Choroid plexus epithelial cell (primary cell): ENCODE measurements around the gene CPNE8.

Experiments
- DNase-seq: peaks from one replicate; pipeline ENCODE4 v3.0.0-alpha.2; 2010; ENCODE audit warnings: low read depth
- H3K4me3 ChIP-seq: 2 replicates; pipeline ENCODE4 v1.5.1; 2011; ENCODE audit warnings: low read depth, mild to moderate bottlenecking, control low read depth, low read length, moderate library complexity
- TF ChIP-seq, protein P1 (sequence below): conservative IDR thresholded peaks from 2 replicates; pipeline ENCODE4 v1.5.1; 2011; ENCODE audit warnings: low read depth, mild to moderate bottlenecking, control low read depth, inconsistent platforms, low read length, moderate library complexity

The CPNE8 gene

DNA sequence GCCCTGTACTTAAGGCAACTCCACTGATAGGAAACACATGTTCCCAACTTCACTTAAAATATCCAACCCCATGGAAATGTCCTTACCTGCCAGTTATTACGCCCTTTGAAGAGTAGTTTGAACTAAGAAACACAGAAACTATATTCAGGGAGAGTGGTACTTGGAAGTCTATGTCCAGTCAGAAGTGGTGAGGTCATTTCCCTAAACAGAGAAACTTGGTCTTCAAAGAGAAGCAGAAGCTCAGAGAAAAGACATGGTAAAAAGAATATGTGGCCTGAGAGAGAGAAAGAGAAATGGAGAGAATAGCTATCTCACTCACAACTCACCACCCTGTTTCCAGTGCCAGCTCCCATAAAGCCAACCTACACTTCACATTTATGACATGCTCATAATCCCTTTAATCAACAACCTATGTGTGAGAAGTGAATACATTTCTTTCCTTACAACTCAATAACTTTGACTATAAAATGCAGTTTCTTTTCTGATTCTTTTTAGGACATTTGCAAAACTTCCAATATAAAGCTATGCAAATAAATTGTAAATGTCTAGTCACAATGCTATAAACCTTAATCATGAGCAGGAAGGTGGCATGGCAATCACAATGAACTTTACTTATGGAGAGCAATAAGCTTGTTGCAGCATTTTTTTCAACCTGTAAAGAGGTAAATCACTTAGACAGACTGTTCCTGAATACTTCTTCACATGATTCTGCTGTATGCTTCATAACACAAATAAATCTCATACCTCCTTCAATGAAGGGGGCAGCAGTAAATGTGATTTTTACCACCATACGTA is 67.1 kb downstream of the CPNE8 start:
- TF ChIP-seq, protein P1, sequence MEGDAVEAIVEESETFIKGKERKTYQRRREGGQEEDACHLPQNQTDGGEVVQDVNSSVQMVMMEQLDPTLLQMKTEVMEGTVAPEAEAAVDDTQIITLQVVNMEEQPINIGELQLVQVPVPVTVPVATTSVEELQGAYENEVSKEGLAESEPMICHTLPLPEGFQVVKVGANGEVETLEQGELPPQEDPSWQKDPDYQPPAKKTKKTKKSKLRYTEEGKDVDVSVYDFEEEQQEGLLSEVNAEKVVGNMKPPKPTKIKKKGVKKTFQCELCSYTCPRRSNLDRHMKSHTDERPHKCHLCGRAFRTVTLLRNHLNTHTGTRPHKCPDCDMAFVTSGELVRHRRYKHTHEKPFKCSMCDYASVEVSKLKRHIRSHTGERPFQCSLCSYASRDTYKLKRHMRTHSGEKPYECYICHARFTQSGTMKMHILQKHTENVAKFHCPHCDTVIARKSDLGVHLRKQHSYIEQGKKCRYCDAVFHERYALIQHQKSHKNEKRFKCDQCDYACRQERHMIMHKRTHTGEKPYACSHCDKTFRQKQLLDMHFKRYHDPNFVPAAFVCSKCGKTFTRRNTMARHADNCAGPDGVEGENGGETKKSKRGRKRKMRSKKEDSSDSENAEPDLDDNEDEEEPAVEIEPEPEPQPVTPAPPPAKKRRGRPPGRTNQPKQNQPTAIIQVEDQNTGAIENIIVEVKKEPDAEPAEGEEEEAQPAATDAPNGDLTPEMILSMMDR = no peak

DNA sequence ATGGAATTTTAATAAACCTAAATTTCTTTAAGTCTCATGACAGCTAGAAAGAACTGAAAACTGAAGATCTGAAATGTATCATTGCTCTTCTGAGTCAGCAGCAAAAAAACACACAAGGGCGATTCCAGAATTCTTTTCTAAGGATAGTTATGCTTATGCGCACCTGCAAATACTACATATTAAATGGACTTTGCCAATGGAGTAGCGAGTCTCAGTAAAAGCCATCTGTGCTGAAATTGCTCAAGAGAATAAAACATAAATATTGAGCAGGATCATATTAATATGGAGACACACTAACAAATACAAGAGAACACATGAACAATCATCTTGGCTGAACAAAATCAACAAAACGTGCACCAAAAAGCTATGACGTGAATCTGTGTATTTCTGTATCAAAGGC is 73.7 kb downstream of the CPNE8 start:
- DNase-seq = no peak
- H3K4me3 ChIP-seq = no peak overlapping the region
- TF ChIP-seq, protein P1 = no peak

More for the DNA sequence above, 67.1 kb downstream of the CPNE8 start:
- H3K4me3 ChIP-seq = no peak overlapping the region
- DNase-seq = no peak

DNA sequence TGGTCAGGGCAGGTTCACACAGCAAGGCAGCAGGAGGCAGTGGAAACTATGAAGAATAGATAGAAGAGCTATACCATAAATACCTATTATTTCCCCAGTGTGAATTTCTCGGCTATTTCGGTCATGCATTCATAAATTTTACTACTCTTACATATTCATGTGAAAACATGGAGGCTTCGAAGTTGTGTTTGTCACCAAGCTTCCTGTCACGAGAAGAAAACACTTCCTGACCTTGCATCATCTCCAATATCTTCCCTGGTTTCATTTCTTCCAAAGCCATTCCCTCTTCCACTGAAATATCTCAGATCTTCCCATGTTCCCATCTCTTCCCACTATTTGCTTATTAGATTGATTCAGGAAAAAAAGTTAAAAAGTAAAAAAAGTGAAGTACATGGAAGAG is 80.4 kb downstream of the CPNE8 start:
- TF ChIP-seq, protein P1 = no peak
- DNase-seq = no peak
- no peak overlapping the region for H3K4me3 ChIP-seq

DNA sequence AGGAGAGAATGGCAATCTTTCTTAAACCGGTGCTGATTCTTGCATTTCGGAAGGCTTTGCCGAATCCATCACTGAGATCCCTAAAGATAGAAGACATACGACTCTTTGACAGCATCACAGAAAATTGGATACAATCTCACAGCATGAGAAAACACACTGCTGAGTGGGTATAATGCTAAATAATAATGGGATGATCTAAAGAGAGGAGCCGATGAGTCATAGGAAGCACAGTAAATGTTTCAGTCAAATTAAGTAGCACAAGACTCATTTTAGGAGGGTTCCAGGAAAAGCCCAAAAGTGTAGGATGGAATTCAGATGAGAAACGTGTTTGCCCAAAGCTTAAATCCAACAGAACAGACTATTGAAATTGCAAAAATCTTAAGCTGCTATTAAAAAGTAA is 81.7 kb downstream of the CPNE8 start:
- TF ChIP-seq, protein P1 = no peak
- peak; percentile 5 for DNase-seq
- H3K4me3 ChIP-seq = no peak overlapping the region

DNA sequence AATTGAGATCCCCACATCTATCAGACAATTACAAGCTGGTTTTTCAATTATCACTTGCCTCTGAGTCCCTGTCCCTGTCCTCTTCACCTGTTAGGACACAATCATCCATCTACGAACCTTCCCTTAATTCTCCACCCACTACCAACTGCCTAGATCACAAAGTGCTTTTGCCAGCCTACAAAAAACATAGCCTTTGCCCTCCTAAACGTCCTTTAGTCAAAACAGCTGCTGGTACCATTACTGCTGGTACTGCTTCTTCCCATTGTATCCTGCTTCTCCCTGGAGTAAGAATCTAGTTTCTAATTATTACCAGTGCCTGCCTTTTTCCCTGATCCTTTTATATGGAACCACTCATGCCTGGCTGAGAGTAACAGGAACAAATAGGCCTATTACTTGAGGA is 82.1 kb downstream of the CPNE8 start:
- TF ChIP-seq, protein P1 = no peak
- DNase-seq = no peak
- H3K4me3 ChIP-seq = no peak overlapping the region

DNA sequence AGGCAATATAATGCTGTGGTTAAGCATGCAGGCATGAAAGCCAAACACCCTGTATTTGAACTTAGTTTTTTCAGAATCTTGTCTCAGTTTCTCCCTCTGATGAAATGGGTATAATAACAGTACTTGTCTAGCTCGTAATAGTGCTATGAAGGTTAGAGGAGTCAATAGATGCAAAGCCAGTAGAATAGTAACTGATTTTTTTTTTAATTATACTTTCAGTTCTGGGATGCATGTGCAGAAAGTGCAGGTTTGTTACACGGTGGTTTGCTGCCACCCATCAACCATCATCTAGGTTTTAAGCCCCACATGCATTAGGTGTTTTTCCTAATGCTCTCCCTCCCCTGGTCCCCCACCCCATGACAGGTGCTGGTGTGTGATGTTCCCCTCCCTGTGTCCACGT is 87.4 kb downstream of the CPNE8 start:
- no peak for DNase-seq
- no peak overlapping the region for H3K4me3 ChIP-seq
- TF ChIP-seq, protein P1 = no peak

DNA sequence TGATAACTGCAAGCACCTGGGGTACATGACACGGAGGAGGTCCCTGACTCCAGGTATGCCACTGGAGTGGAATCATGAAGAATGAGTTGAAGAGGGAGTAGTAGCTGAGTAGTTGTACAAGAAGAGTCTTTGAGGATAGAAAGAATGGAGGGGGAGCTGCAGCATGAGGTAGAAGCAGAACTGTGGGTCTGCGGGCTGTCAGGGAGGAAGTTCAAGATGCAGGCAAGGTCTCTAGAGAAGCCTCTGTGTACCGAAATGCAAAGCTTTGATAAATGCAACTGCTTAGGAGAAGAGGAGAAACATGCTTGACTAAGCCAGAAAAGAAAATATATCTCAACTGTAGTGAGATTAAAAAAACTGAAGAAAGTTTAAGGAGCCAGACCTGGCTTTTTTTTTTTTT is 91.5 kb downstream of the CPNE8 start:
- H3K4me3 ChIP-seq = no peak overlapping the region
- TF ChIP-seq, protein P1 = no peak
- no peak for DNase-seq
